Kidney glomerular epithelial cell (primary cell): Measurements from ENCODE around the gene KRTAP12-1.
"Not testable (repeated sequence)": the region's sequence is repeated elsewhere in the genome, so short reads cannot be mapped to it uniquely, and the experiment has no call there.

Experiments
- DNase-seq: peaks from one replicate; lab custom pipeline; 2025; lab: John Stamatoyannopoulos, UW

Gene KRTAP12-1

DNA sequence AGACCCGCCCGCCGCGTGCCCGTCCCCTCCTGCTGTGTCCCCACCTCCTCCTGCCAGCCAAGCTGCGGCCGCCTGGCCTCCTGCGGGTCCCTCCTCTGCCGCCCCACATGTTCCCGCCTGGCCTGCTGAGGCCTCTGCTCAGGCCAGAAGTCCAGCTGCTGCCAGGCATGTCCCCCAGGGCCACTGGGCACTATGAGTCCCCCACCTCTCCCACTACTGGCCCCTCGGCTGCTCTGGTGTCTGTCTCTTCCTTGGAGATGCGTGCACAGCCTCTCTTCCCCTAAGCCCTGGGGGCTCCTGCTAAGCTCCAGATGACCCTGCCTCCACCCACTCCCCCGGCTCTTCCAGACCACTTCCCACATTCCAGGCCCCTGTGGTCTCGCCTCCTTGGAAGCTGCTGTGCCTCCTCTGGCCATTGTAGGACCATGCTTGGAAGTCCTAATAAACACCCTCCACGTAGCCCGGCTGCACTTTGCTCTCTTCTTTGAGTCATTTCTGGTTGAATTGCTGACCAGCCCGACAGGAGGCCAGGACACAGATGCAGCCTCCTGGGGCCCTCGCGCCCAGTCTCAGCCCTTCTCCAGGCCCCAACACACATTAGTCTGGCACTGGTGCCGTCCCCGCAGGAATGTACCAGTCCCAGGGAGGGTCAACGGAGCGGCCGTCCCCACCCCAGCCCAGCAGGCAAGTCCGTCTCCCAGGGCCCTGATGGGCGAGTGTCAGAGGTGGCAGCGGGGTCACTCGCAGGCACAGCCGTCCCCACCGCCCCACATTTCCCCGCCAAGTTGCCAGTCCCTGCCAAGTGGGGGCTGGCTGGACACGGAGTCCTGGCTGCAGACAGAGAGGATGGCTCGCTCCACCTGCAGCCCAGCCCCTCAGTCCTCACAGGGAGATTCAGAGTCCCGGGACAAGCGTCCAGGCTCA lies 16.1 kb upstream of the KRTAP12-1 start:
- DNase-seq, result no peak

DNA sequence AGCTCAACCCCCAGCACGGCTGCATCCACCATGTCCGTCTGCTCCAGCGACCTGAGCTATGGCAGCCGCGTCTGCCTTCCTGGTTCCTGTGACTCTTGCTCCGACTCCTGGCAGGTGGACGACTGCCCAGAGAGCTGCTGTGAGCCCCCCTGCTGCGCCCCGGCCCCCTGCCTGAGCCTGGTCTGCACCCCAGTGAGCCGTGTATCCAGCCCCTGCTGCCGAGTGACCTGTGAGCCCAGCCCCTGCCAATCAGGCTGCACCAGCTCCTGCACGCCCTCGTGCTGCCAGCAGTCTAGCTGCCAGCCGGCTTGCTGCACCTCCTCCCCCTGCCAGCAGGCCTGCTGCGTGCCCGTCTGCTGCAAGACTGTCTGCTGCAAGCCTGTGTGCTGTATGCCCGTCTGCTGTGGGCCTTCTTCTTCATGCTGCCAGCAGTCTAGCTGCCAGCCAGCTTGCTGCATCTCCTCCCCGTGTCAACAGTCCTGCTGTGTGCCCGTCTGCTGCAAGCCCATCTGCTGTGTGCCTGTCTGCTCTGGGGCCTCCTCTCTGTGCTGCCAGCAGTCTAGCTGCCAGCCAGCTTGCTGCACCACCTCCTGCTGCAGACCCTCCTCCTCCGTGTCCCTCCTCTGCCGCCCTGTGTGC lies 15.3 kb upstream of the KRTAP12-1 start, which contains the start of gene KRTAP10-12:
Gene KRTAP10-12, plus strand, starts transcription at position 1 of the 639 bp plus-strand sequence. Its CDS starts 30 bp downstream, at position 31.
- not testable (repeated sequence) for DNase-seq

DNA sequence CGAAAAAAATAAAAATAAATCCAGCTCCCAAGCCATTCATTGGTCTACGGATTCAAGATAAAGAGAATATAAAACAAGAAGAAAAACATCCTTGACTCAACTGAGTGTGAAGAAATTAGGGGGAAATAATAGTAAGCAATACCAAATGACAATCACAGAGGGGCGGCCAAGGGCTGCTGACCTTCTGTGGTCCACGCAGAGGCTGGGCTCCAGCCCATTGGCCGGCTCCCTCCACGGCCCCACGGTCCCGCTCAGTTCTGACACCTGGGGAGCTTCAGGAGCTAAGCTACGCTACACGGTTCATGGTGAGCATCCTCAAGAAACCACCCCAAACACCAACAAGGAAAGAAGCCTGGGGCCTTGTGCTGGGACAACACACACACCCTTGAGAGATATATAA lies 14.6 kb upstream of the KRTAP12-1 start:
- no peak for DNase-seq

DNA sequence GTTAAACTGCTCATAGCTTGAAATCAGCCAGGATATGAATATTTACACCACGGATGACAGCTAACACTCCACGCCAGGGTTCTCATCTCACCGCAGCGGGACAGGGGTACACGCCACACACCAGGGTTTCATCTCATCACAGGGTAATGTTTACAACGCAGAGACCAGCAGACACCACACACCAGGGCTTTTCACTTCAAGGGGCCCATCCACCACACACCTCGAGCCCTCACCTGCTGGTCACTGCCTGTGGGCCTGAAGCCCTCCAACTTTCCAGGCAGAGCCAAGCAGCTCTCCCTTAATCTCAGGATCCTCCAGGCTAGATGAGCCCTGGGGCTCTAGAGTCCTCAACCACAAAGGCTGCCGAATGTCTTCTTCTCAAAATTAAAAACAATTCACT lies 13.7 kb upstream of the KRTAP12-1 start:
- DNase-seq, result no peak

DNA sequence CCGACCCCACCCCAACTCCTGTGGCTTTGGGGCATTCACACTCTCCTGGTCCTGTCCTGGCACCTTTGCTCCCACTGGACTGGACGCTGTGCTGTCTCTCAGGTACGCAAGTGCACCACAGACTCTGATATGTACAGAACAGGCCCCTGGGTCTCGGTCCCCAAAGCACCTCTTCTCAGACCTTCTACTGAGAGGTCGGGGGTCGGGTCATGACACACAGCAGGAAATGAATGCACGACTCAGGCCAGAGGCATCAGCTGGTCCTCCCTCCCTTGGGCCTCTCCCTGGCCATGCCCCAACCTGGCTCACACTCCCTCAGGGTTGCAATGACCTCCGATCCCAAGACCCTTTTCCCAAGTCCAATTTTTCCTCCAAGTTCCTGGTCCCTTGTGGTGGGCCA lies 13.2 kb upstream of the KRTAP12-1 start:
- DNase-seq, result no peak

DNA sequence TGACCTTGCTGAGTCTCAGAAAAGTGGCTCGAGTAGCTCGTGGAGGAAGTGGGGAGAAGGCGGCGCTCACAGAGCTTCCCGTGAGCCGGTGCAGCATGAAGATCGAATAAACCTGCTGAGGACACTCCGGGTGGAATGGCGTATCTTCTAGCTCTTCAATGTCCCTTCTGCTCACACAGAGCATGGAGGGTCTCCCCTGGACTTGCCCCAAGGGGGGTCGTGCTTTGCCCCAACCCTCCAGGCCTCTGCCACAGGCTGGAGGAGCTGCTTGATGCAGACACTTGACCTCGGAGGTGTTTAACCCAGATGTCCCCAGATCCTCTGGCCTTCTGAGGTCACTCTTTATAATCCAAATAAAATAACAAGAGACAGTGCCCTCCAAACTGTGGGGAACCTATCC lies 12.8 kb upstream of the KRTAP12-1 start:
- no peak for DNase-seq

DNA sequence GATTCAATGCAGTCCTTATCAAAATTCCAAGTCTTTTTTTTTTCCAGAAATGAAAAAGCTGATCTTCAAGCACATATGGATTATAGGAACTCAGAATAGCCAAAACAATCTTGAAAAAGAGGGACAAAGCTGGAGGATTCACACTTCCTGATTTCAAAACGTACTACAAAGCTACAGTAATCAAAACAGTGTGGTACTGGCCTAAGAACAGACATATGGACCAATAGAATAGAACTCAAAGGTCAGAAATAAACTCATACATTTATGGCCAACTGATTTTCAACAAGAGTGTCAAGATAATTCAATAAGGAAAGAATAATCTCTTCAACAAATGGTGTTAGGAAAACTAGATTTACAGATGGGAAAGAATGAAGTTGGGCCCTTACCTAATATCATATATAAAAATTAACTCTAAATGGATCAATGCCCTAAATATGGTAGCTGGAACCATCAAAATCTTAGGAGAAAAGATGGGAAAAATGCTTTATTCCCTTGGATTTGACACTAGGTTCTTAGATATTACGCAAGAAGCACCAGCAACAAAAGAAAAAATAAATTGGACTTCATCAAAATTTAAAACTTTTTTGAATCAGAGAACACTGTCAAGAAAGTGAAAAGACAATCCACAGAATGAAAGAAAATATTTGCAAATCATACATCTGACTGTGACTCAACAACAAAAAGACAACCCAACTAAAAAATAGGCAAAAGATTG lies 11.0 kb upstream of the KRTAP12-1 start:
- DNase-seq, result no peak

DNA sequence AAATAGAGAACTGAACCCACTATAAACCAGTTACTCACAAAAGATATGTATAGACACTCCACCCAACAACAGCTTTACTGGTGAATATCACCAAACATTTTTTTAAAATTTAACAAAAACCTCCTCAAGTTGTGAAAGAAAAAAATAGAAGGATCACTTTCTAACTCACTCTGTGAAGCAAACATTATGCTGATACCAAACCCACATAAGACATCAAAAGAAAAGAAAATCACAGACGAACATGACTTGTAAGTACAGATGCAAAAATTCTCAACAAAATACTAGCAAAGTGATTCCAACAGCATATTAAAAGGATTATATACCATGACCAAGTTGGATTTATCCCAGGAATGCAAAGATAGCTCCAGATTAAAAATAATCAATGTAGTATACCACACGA lies 9.7 kb upstream of the KRTAP12-1 start:
- no peak for DNase-seq

DNA sequence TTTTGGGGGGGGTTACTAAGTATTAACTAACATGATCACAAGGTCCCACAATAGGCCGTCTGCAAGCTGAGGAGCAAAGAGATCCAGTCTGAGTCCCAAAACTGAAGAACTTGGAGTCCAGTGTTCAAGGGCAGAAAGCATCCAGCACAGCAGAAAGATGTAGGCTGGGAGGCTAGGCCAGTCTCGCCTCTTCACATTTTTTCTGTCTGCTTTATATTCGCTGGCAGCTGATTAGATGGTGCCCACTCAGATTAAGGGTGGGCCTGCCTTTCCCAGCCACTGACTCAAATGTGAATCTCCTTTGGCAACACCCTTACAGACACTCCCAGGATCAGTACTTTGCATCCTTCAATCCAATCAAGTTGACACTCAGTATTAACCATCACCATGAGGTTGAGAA lies 7.8 kb upstream of the KRTAP12-1 start:
- not testable (repeated sequence) for DNase-seq

DNA sequence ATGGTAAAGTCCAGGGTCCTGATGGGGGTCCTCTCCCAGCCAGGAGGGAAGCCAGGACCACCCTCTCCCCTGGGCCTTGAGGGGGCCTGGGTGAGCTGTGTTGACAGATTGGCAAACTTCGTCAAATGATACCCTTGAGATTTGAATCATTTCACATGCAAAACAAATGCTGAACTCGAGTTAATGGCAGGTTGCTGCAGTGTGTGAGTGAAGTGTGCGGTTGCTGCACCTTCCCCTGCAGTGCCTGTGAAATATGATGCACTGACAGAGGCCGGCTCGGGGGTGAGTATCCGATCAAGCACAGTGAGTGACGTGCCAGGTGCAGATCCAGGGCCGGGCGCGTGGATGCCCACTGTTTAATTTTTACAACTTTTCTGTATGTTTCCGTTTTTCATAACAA lies 5.7 kb upstream of the KRTAP12-1 start:
- DNase-seq, result no peak

DNA sequence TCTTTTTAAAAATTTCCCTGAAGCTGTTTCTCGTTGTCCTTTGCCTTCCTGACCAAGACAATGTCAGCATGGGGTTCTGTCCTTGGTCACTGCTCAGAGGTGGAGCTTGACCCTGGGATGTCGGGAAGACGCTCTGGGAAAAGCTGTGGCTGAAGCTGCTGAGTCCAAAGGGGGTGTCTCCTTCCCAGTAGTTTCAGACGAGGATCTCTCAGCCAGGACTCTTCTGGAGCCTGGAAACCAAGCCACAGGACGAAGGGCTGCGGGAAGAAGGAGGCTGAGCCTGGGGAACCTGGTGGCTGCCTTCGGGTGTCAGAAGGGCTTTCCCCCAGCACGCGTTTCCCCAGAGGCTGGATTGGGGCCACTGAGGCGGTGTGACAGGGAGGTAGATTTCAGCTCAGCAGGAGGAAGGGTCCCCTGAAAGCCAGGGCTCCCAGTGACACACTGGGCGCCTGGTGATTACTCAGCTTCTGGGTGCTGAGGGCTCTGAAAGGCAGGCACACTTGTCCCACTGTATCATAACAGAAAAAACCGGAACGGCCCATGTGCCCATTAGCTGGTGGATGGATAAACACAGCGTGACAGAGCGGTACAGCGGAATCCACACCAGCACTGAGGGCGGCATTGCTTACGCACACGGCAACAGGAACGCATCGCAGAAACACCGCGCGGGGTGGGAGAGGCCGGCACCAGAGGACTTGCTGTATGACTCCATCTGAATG lies 5.0 kb upstream of the KRTAP12-1 start:
- no peak for DNase-seq

DNA sequence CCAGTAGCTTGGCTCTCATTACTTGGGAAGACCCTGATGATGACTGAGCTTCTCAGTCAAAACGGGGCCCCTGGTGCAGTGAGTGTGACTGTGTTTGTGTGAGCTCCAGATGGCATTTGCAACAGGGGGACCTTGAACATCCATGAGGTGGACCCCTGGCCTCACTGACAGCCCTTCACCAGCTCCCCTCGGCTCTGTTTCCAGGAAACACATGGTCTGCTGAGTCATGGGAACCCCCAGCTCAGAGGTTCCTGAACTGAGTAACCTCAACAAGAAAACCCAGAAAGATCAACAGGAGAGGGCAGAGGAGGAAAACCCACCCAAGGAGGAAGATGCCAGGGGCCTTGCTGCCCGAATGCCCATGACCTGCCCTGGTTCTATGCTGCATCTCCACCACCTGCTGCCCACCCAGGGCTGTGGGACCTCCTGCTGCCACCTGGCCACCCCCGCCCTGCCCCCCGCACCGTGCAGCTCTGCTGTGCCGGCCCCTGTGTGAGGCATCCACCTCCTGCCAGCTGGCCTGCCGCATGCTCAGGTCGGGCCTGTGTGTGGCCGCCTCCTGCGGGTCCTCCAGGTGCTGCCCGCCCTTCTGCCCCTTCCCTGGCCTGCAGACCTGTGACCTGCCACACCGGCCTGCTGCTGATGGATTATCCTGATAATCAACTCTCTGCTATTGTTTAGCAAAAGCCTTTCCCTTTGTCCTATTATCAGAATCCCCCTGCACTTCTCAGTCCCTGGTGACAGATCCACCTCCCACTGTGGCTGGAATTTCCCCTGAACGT lies 4.2 kb upstream of the KRTAP12-1 start:
- no peak for DNase-seq

DNA sequence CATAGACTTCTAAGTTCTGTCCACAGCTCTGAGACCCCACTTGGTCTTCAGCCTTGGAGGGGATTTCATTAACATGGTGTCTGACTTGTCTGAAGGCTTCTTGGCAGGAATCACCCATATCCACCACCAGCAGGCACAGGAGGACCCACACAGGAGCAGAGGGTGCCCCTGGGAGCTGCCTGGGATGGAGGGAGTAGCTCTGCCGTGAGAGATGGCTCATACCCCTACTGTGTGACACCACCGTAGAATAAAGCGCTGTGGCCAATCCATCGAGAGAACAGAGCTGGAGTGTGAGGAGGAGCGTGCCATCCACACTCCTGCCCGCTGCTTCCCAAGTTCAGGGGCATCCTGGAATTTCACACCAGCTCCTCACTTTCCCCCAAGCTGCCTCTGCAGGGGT lies 3.1 kb upstream of the KRTAP12-1 start:
- not testable (repeated sequence) for DNase-seq

DNA sequence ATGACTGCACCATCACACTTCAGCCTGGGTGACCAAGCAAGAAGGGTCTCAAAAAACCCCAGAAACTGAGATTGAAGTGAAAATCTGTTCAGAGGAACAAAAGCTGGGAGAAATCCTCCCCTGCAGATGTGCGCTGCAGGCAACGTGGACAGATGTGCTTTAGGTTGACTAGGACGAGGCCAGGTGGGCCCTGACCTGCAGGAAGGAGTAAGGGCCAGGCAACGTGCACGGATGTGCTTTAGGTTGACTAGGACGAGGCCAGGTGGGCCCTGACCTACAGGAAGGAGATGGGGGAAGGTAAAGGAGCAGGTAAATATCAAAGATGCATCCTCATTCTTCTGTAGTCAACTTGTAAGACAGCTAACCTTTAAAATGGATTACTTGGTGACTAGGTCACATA lies 2.5 kb upstream of the KRTAP12-1 start:
- DNase-seq, result no peak

DNA sequence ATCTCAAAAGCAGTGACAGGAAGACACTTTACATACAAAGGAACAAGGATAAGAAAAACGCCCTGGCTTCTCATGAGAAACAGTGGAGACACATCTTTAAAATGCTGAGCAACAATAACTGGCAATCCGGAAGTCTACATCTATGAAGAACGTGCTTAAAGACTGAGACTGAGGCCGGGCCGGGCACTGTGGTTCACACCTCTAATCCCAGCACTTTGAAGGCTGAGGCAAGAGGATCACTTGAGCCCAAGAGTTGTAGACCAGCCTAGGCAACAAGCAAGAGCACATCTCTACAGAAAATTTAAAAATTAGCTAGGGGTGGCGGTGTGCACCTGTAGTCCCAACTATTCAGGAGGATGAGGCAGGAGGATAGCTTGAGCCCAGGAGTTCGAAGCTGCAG lies 2.1 kb upstream of the KRTAP12-1 start:
- DNase-seq, result no peak

DNA sequence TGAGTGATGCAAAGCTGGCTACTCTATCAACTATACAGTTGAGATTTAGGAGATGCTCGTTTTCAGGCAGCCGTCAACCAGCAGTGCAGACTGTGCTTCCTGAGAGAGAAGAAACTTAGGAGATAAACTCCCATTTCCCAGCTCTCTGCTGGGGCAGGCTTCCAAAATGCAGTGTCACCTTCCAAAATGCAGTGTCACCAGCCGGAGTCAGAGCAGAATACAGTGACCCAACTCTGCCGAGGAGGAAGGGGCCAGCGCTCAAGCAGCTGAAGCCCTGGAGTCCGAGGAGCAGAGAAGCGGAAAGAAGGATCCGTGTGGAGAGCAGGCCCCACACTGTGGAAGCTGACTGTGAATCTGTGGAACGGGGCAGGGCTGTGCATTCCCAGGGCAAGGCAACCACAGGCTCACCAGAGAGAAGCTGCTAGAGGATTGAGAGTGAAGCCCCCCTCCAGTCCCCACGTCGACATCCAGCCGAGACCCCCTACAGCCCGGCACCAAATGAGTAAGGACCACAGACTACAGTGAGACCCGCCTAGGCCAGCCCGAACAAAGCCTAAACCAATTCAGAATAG lies 703 bp upstream of the KRTAP12-1 start:
- no peak for DNase-seq

DNA sequence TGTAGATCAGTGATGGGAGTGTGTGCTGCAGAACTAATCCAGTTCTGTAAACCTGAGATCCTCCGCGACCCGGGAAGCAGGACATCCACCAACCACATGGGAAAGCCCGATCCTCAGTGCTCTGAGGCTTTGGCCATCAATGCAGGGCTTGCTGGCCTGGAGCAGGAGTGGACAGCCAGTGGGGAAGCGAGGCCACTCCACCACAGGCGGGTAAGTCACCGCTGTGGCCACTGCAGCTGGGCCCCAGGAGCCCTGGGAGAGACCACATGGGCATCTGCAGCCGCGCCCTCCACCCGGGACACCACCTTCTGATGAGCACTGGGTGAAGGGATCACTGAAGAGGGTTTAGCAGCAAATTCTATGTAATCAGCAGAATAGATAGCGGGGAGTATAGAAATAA lies 811 bp downstream of the KRTAP12-1 start:
- DNase-seq, result no peak

DNA sequence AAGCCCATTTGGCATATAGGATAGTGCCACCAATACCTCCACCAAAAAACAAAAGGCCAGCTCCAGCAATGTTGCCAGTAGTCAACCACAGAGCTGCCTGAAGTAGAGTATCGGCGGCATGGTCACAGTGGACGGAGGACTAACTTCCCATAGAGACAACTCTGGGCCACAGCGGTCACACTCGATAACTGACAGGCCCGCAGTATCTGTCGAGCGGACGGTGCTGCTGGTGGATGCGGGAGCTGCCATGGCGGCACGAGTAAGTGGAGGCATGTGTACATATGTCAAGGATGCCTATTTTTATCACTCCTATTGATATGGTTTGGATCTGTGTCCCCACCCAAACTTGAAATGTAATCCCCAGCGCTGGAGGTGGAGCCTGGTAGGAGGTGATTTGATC lies 4.1 kb downstream of the KRTAP12-1 start:
- no peak for DNase-seq

DNA sequence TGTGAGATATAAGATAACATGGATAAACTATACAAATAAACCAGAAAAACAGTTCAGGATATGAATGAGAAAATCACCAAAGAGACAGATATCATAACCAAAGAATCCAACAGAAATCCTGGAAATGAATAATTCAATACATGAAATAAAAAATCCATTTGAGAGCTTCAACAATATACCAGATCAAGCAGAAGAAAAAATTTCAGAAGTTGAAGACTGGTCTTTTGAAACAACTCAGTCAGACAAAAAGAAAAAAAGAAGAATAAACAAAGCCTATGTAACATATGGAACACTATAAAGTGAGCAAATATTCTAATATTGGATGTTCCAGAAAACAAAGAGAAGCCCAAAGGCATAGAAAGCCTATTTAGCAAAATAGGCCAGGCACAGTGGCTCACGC lies 10.1 kb downstream of the KRTAP12-1 start:
- DNase-seq, result no peak

DNA sequence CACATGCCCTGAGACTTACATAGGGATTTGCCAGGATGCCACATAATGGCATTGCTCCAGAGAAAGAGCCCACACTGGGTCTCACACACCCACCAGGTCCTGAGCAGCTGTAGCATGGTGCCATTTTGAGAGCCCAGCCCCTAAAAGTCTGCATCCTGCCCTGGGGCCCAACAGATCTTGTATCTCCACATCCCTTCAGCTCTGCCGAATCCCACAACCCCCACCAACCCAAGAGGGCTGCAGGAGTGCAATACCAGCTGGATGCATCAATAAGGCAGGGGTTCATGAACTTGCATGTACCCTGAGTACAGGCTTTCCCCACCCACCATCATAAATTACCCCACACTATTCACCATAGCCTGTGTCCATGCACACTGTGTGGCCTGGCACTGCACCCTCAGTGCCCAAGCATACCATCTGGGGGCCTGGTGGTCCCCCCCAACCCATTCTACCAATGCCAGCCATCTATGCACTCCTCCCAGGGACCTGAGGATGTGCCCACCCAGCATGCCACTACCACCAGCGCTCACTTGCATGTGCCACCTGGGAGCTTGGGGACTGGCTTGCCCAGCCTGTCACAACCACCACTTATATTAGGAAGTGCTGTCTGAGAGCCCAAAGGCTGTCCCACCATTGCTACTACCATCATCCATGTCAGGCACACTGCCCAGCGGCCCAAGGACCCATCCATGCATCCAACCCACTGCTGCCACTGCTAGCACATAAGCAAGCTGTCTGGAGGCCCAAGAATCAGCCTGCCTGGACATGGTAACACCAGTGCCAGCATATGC lies 11.1 kb downstream of the KRTAP12-1 start:
- DNase-seq, result no peak
